Stomach (tissue), 4 donors: ENCODE results near the gene STOX1.

Experiments
- CTCF ChIP-seq, 7 experiments: fragments of 450-650 bp in 4 of 7; fragments of 200-600 bp in 3 of 7; sonication (generic) in 3 of 7; IDR thresholded peaks; one replicate each; pipeline ENCODE4 v1.5.1; 2016 to 2019; ENCODE audit warnings: antibody characterized with exemption in 7 of 7, control low read depth in 2 of 7, mild to moderate bottlenecking in 1 of 7
- POLR2A ChIP-seq, 4 donors: fragments of 450-650 bp; IDR thresholded peaks; one replicate each; pipeline ENCODE4 v1.6.1; 2016; ENCODE audit warnings: antibody characterized with exemption in 4 of 4, control low read depth in 2 of 4, mild to moderate bottlenecking in 1 of 4, moderate library complexity in 1 of 4

- TF ChIP-seq CTCF (IDR thresholded peaks at IDR 0.05) (no peak), POLR2A (IDR thresholded peaks at IDR 0.05) (no peak)
Measured at GRCh38 chr10:68864611-68865010, 37.3 kb downstream of the STOX1 start.
